CD14-positive monocyte (primary cell): ENCODE data around the gene SEC16B. TPM values are rescaled to one million over a fixed set of nuclear protein-coding genes. Genes with fewer than 3 reads are reported as not detected.

Source experiments
- DNase-seq, 3 donors: peaks; one replicate each; pipeline ENCODE4 v3.0.0-alpha.2; 2011 to 2022
- H2AFZ ChIP-seq: 2 replicates; pipeline ENCODE4 v1.6.0; 2012; ENCODE audit warnings: mild to moderate bottlenecking, low read depth, low read length, inconsistent platforms; ENCODE audit not compliant: insufficient read depth, poor library complexity, severe bottlenecking
- H3K27ac ChIP-seq, 2 donors: 1 replicate in 1 of 2; 2 replicates in 1 of 2; pipeline ENCODE4 v1.5.1; 2012 to 2013; ENCODE audit warnings: low read length in 2 of 2, control low read depth in 1 of 2, inconsistent platforms in 1 of 2, low read depth in 1 of 2, mild to moderate bottlenecking in 1 of 2
- H3K27me3 ChIP-seq, 2 donors: one replicate each; pipeline versions ENCODE4 v1.6.0 to v1.6.1; 2011 to 2013; ENCODE audit warnings: low read length in 2 of 2; ENCODE audit not compliant: control insufficient read depth in 2 of 2, insufficient read depth in 2 of 2
- H3K36me3 ChIP-seq, 2 donors: replicated peaks in 1 of 2; 1 replicate in 1 of 2; 2 replicates in 1 of 2; pipeline versions ENCODE4 v1.5.1 to v1.6.1; 2012 to 2013; ENCODE audit warnings: low read length in 2 of 2, control low read depth in 1 of 2, inconsistent platforms in 1 of 2, mild to moderate bottlenecking in 1 of 2; ENCODE audit not compliant: insufficient read depth in 2 of 2, control insufficient read depth in 1 of 2
- H3K4me1 ChIP-seq, 2 donors: 1 replicate in 1 of 2; 2 replicates in 1 of 2; pipeline versions ENCODE4 v1.5.1 to v1.6.1; 2012 to 2013; ENCODE audit warnings: low read length in 2 of 2, control low read depth in 1 of 2, inconsistent platforms in 1 of 2, mild to moderate bottlenecking in 1 of 2, moderate library complexity in 1 of 2; ENCODE audit not compliant: insufficient read depth in 2 of 2, control insufficient read depth in 1 of 2
- H3K4me2 ChIP-seq: replicated peaks from 2 replicates; pipeline ENCODE3; 2012; ENCODE audit warnings: low read length, moderate library complexity, mild to moderate bottlenecking; ENCODE audit not compliant: poor library complexity, severe bottlenecking; ENCODE audit errors: extremely low read depth
- H3K4me3 ChIP-seq, 3 experiments: fragments of 200-600 bp in 1 of 3; sonication (generic) in 1 of 3; replicated peaks in 1 of 3; 1 replicate in 2 of 3; 2 replicates in 1 of 3; pipeline ENCODE4 v1.5.1; 2011 to 2013; ENCODE audit warnings: low read length in 3 of 3, mild to moderate bottlenecking in 3 of 3, control low read depth in 2 of 3, low read depth in 2 of 3, inconsistent platforms in 1 of 3, moderate library complexity in 1 of 3
- H3K79me2 ChIP-seq: 2 replicates; pipeline ENCODE4 v1.6.0; 2012; ENCODE audit warnings: mild to moderate bottlenecking, control low read depth, inconsistent platforms, low read length, moderate library complexity; ENCODE audit not compliant: insufficient read depth
- H3K9ac ChIP-seq: 2 replicates; pipeline ENCODE4 v1.6.0; 2017; ENCODE audit warnings: low read length, mild to moderate bottlenecking; ENCODE audit not compliant: insufficient read depth, poor library complexity, severe bottlenecking
- H3K9me3 ChIP-seq, 2 donors: replicated peaks in 1 of 2; 1 replicate in 1 of 2; 2 replicates in 1 of 2; pipeline versions ENCODE4 v1.5.1 to v1.6.1; 2012 to 2013; ENCODE audit warnings: low read length in 2 of 2, control low read depth in 1 of 2; ENCODE audit not compliant: control insufficient read depth in 1 of 2, insufficient read depth in 1 of 2
- H4K20me1 ChIP-seq: 2 replicates; pipeline ENCODE4 v1.6.0; 2012; ENCODE audit warnings: mild to moderate bottlenecking, low read length, control low read depth, moderate library complexity; ENCODE audit not compliant: insufficient read depth
- H3K27ac Mint-ChIP-seq, 7 donors: one replicate each; pipeline ENCODE4 v1.8.0; 2020; ENCODE audit warnings: mild to moderate bottlenecking in 7 of 7, mixed read lengths in 7 of 7, moderate library complexity in 6 of 7, inconsistent platforms in 2 of 7
- H3K27me3 Mint-ChIP-seq, 3 donors: one replicate each; pipeline ENCODE4 v1.8.0; 2021 to 2022; ENCODE audit warnings: low read depth in 3 of 3, mild to moderate bottlenecking in 3 of 3, mixed read lengths in 3 of 3, moderate library complexity in 3 of 3, inconsistent platforms in 1 of 3
- H3K36me3 Mint-ChIP-seq, 2 donors: one replicate each; pipeline ENCODE4 v1.8.0; 2020; ENCODE audit warnings: mixed read lengths in 2 of 2, inconsistent platforms in 1 of 2, mild to moderate bottlenecking in 1 of 2
- H3K4me1 Mint-ChIP-seq: one replicate; pipeline ENCODE4 v1.8.0; 2020; ENCODE audit warnings: mild to moderate bottlenecking, mixed read lengths
- H3K4me3 Mint-ChIP-seq, 2 donors: one replicate each; pipeline ENCODE4 v1.8.0; 2020; ENCODE audit warnings: mild to moderate bottlenecking in 2 of 2, mixed read lengths in 2 of 2, moderate library complexity in 1 of 2
- H3K9me3 Mint-ChIP-seq, 7 donors: one replicate each; pipeline ENCODE4 v1.8.0; 2020 to 2022; ENCODE audit warnings: mixed read lengths in 7 of 7, mild to moderate bottlenecking in 6 of 7, moderate library complexity in 6 of 7, inconsistent platforms in 2 of 7
- CTCF ChIP-seq: fragments of 200-600 bp; IDR thresholded peaks from one replicate; pipeline ENCODE4 v1.8.0; 2022; ENCODE audit warnings: antibody characterized with exemption, mild to moderate bottlenecking
- WGBS: methylation state at CpG from one replicate; pipeline ENCODE4 v1.1.5; 2013; ENCODE audit warnings: missing lambda C conversion rate; ENCODE audit not compliant: insufficient coverage; 5-methylcytosine and 5-hydroxymethylcytosine counted together
- intact Hi-C, 2 donors: fragments of 100-400 bp; cut with micrococcal nuclease; formaldehyde crosslinking; loops; one replicate each; pipeline versions ENCODE4 v1.15.0 to v1.15.1; 2023
- polyA plus RNA-seq, 3 donors: library from polyadenylated mRNA; depleted of rRNA in 1 of 3; unstranded in 2 of 3; stranded (reverse) in 1 of 3; fragments of 300-500 nt in 2 of 3; fragments of >200 nt in 1 of 3; fragmentation: Illumina TruSeq in 2 of 3; gene quantifications; 1 replicate in 2 of 3; 2 replicates in 1 of 3; pipeline ENCODE4 v1.2.3, GENCODE V29; 2012 to 2021

Gene SEC16B
- polyA plus RNA-seq, 3 donors, result 0.10 to 2.0 TPM; not detected in 1

- Mint-ChIP-seq H3K4me3 (no peak overlapping the region), H3K27ac (no peak overlapping the region), H3K36me3 (peaks cover 8 to 12% of the 10 kb centered on the region in 2 donors), H3K9me3 (peaks cover 0 to 5% (median 0%) of the 10 kb centered on the region in 7 donors), H3K27me3 (peaks cover 0 to 2% (median 1%) of the 10 kb centered on the region in 3 donors), H3K4me1 (no peaks in the 10 kb centered on the region)
- Histone ChIP-seq H3K4me3 (no peak overlapping the region), H3K9ac (no peak overlapping the region), H4K20me1 (no peaks in the 10 kb centered on the region), H2AFZ (no peak overlapping the region), H3K36me3 (peaks cover 0 to 3% of the 10 kb centered on the region in 2 donors), H3K4me2 (no peak overlapping the region), H3K9me3 (no peaks in the 10 kb centered on the region), H3K27me3 (no peaks in the 10 kb centered on the region), H3K4me1 (no peaks in the 10 kb centered on the region), H3K27ac (no peak overlapping the region), H3K79me2 (no peaks in the 10 kb centered on the region)
- 91% methylated on average over 3 of the region's 6 CpGs for WGBS
- DNase-seq, result no peak
- TF ChIP-seq CTCF, result no peak
- intact Hi-C loops, result no loop called here
These were observed 35.1 kb upstream of the SEC16B start for GRCh38 chr1:178004926-178005391.

- H3K4me1 ChIP-seq, result no peaks in the 10 kb centered on the region
- H4K20me1 ChIP-seq, result no peaks in the 10 kb centered on the region
- H2AFZ ChIP-seq, result no peak overlapping the region
- TF ChIP-seq CTCF, result no peak
- Mint-ChIP-seq H3K27ac (no peak overlapping the region), H3K27me3 (peaks cover 3 to 5% (median 3%) of the 10 kb centered on the region in 3 donors), H3K4me3 (no peak overlapping the region), H3K9me3 (peaks cover 0 to 4% (median 2%) of the 10 kb centered on the region in 7 donors), H3K36me3 (no peaks in the 10 kb centered on the region), H3K4me1 (no peaks in the 10 kb centered on the region)
- no peaks in the 10 kb centered on the region for H3K79me2 ChIP-seq
- no peak for DNase-seq
- H3K4me2 ChIP-seq, result no peak overlapping the region
- intact Hi-C loops, result no loop called here
- no peaks in the 10 kb centered on the region for H3K36me3 ChIP-seq
- H3K9me3 ChIP-seq, result no peaks in the 10 kb centered on the region
- H3K27ac ChIP-seq, result no peak overlapping the region
- no peak overlapping the region for H3K4me3 ChIP-seq
- no peak overlapping the region for H3K9ac ChIP-seq
- no CpG with 5 or more reads among the region's 4 CpGs for WGBS
- no peaks in the 10 kb centered on the region for H3K27me3 ChIP-seq
These were observed 29.1 kb upstream of the SEC16B start for GRCh38 chr1:177998696-177999631.
